Liver (tissue), 9 donors: ENCODE measurements around the gene RAPSN. TPM values are rescaled to one million over a fixed set of nuclear protein-coding genes. Genes with fewer than 3 reads are reported as not detected.

ENCODE experiments used
- DNase-seq: peaks from one replicate; pipeline ENCODE4 v3.0.0-alpha.2; 2017; ENCODE audit warnings: low spot score
- H3K27ac ChIP-seq, 2 donors: one replicate each; pipeline ENCODE4 v1.7.0; 2013; ENCODE audit warnings: inconsistent platforms in 2 of 2, low read length in 2 of 2, control low read depth in 1 of 2, low read depth in 1 of 2, mild to moderate bottlenecking in 1 of 2
- H3K27me3 ChIP-seq, 4 donors: one replicate each; pipeline versions ENCODE4 v1.6.1 to v1.7.0; 2013; ENCODE audit warnings: low read length in 3 of 4, inconsistent platforms in 1 of 4, mild to moderate bottlenecking in 1 of 4, moderate library complexity in 1 of 4; ENCODE audit not compliant: control insufficient read depth in 4 of 4, insufficient read depth in 4 of 4
- H3K36me3 ChIP-seq, 4 donors: one replicate each; pipeline versions ENCODE4 v1.6.1 to v1.7.0; 2013; ENCODE audit warnings: low read length in 3 of 4, mild to moderate bottlenecking in 3 of 4, low read depth in 1 of 4, moderate library complexity in 1 of 4; ENCODE audit not compliant: control insufficient read depth in 4 of 4, insufficient read depth in 3 of 4
- H3K4me1 ChIP-seq, 4 donors: one replicate each; pipeline versions ENCODE4 v1.6.1 to v1.7.0; 2013; ENCODE audit warnings: low read length in 3 of 4, mild to moderate bottlenecking in 3 of 4, moderate library complexity in 1 of 4; ENCODE audit not compliant: control insufficient read depth in 4 of 4, insufficient read depth in 4 of 4
- H3K4me3 ChIP-seq, 3 donors: one replicate each; pipeline versions ENCODE4 v1.6.1 to v1.7.0; 2013; ENCODE audit warnings: low read length in 3 of 3, control low read depth in 1 of 3, low read depth in 1 of 3, mild to moderate bottlenecking in 1 of 3
- H3K9ac ChIP-seq, 2 donors: one replicate each; pipeline ENCODE4 v1.7.0; 2013; ENCODE audit warnings: low read length in 2 of 2, mild to moderate bottlenecking in 2 of 2, moderate library complexity in 2 of 2, control low read depth in 1 of 2, low read depth in 1 of 2
- H3K9me3 ChIP-seq, 4 donors: one replicate each; pipeline versions ENCODE4 v1.6.1 to v1.7.0; 2013; ENCODE audit warnings: low read length in 3 of 4; ENCODE audit not compliant: control insufficient read depth in 4 of 4
- EGR1 ChIP-seq, 2 donors: IDR thresholded peaks; 2 replicates each; pipeline ENCODE4 v1.6.1; 2016 to 2018; ENCODE audit warnings: antibody characterized with exemption in 2 of 2, low read depth in 2 of 2
- FOXA1 ChIP-seq: IDR thresholded peaks from 2 replicates; pipeline ENCODE4 v1.6.1; 2016; ENCODE audit warnings: antibody characterized with exemption
- FOXA2 ChIP-seq: IDR thresholded peaks from 2 replicates; pipeline ENCODE4 v1.6.1; 2016; ENCODE audit warnings: antibody characterized with exemption
- HNF4A ChIP-seq, 2 donors: conservative IDR thresholded peaks; 2 replicates each; pipeline ENCODE4 v1.6.1; 2016; ENCODE audit warnings: antibody characterized with exemption in 2 of 2, mild to moderate bottlenecking in 2 of 2
- HNF4G ChIP-seq: IDR thresholded peaks from 2 replicates; pipeline ENCODE4 v1.6.1; 2016; ENCODE audit warnings: antibody characterized with exemption
- JUND ChIP-seq, 2 donors: IDR thresholded peaks; 2 replicates each; pipeline ENCODE4 v1.6.1; 2016; ENCODE audit warnings: antibody characterized with exemption in 2 of 2
- NR2F2 ChIP-seq: IDR thresholded peaks from 2 replicates; pipeline ENCODE4 v1.6.1; 2016; ENCODE audit warnings: antibody characterized with exemption
- RAD21 ChIP-seq, 2 donors: IDR thresholded peaks; 2 replicates each; pipeline ENCODE4 v1.6.1; 2016; ENCODE audit warnings: antibody characterized with exemption in 2 of 2, mild to moderate bottlenecking in 2 of 2
- RXRA ChIP-seq, 2 donors: IDR thresholded peaks; 2 replicates each; pipeline ENCODE4 v1.6.1; 2017 to 2018; ENCODE audit warnings: antibody characterized with exemption in 2 of 2, mild to moderate bottlenecking in 1 of 2
- SP1 ChIP-seq: IDR thresholded peaks from 2 replicates; pipeline ENCODE4 v1.6.1; 2018; ENCODE audit warnings: antibody characterized with exemption, mild to moderate bottlenecking
- TAF1 ChIP-seq: conservative IDR thresholded peaks from 2 replicates; pipeline ENCODE4 v1.6.1; 2016; ENCODE audit warnings: antibody characterized with exemption, mild to moderate bottlenecking
- YY1 ChIP-seq: IDR thresholded peaks from 2 replicates; pipeline ENCODE4 v1.6.1; 2016; ENCODE audit warnings: antibody characterized with exemption, mild to moderate bottlenecking
- WGBS: extraction: QIAGEN DNeasy Blood & Tissue Kit; methylation state at CpG from one replicate; pipeline ENCODE4 v1.1.7; 2013; 5-methylcytosine and 5-hydroxymethylcytosine counted together
- polyA plus RNA-seq, 2 donors: library from polyadenylated mRNA; stranded (reverse) in 1 of 2; unstranded in 1 of 2; fragments of 200-250 nt in 1 of 2; fragments of >200 nt in 1 of 2; fragmentation: Nextera tagmentation in 1 of 2; extraction: Ambion mirVana in 1 of 2; gene quantifications; one replicate each; pipeline versions ENCODE4 v1.2.1 to v1.2.3, GENCODE V29; 2013 to 2015
- total RNA-seq, 2 donors: library from RNA; depleted of rRNA; stranded (reverse); fragments of >200 nt; gene quantifications; one replicate each; pipeline ENCODE4 v1.2.3, GENCODE V29; 2014
- TF ChIP-seq, protein P1 (sequence below): IDR thresholded peaks from 2 replicates; pipeline ENCODE4 v1.6.1; 2016; ENCODE audit warnings: antibody characterized with exemption
- TF ChIP-seq, protein P2 (sequence below): IDR thresholded peaks from 2 replicates; pipeline ENCODE4 v1.6.1; 2016; ENCODE audit warnings: antibody characterized with exemption, mild to moderate bottlenecking
- TF ChIP-seq, protein P3 (sequence below): IDR thresholded peaks from 2 replicates; pipeline ENCODE4 v1.6.1; 2016; ENCODE audit warnings: antibody characterized with exemption
- TF ChIP-seq, protein P4 (sequence below): IDR thresholded peaks from 2 replicates; pipeline ENCODE4 v1.6.1; 2016; ENCODE audit warnings: antibody characterized with exemption
- donor health status: healthy.
- donor health status: healthy.
- donor health status: healthy.
- donor health status: healthy.
- donor health status: healthy.

Gene RAPSN
- total and polyA plus RNA-seq, 4 donors: 0.12 to 0.59 (median 0.28) TPM; not detected in 1

DNA sequence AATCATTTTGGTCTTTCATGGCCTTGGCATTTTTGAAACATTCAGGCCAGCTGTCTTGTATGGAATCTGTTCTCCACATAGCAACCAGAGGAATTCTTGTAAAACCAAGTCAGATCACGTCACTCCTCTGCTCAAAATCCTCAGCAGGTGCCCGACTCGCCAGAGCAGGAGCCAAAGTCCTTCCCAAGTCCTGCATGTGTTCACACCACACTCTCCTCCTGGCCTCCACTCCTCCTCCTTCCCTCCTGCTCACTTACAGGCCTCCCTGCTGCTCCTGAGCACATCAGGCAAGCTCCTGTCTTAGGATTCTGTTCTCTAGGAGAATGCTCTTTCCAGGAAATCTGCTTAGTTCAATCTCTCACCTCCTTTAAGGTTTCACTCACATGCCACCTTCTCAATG is 15.8 kb downstream of the RAPSN start:
- peaks cover 3 to 48% (median 36%) of the 10 kb centered on the region in 4 donors for H3K4me1 ChIP-seq
- no peak overlapping the region for H3K9ac ChIP-seq
- no peak overlapping the region for H3K27ac ChIP-seq
- no peak for DNase-seq
- H3K4me3 ChIP-seq: no peak overlapping the region
- no peaks in the 10 kb centered on the region for H3K27me3 ChIP-seq
- 44% methylated on average over 3 of the region's 3 CpGs for whole genome bisulfite sequencing
- TF ChIP-seq, protein P1, sequence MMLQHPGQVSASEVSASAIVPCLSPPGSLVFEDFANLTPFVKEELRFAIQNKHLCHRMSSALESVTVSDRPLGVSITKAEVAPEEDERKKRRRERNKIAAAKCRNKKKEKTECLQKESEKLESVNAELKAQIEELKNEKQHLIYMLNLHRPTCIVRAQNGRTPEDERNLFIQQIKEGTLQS: no peak
- no peak for TF ChIP-seq HNF4G
- TF ChIP-seq JUND (IDR thresholded peaks at IDR 0.05): no peak
- no peak for TF ChIP-seq RXRA (IDR thresholded peaks at IDR 0.05)
- no peaks in the 10 kb centered on the region for H3K9me3 ChIP-seq
- no peaks in the 10 kb centered on the region for H3K36me3 ChIP-seq

DNA sequence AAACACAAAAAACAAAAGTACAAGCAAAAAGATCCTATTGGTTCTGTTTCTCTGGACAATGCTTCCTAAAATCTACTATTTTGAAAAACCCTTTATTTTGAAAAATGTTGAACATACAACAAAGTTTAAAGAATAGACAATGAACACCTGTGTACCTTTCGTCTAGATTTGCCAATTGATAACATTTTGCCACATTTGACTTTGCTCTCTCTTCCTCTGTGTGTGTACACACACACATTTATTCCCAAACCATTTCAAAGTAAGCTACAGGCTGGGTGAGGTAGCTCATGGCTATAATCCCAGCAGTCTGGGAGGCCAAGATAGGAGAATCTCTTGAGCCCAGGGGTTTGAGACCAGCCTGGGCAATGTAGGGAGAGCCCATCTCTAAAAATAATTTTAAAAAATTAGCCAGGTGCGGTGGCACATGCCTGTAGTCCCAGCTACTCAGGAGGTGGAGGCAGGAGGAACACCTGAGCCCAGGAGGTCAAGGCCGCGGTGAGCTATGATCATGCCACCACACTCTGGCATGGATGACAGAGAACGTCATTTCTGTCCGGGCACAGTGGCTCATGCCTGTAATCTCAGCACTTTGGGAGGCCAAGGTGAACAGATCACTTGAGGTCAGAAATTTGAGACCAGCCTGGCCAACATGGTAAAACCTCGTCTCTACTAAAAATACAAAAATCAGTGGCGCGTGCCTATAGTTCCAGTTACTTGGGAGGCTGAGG is 17.4 kb downstream of the RAPSN start:
- Histone ChIP-seq H3K4me3 (no peak overlapping the region), H3K27me3 (no peaks in the 10 kb centered on the region), H3K9me3 (no peaks in the 10 kb centered on the region), H3K4me1 (peaks cover 2 to 38% (median 25%) of the 10 kb centered on the region in 4 donors), H3K27ac (peak overlapping the region; percentile 79 to 94), H3K9ac (no peak overlapping the region), H3K36me3 (no peaks in the 10 kb centered on the region)
- no peak for DNase-seq
- TF ChIP-seq JUND (IDR thresholded peaks at IDR 0.05) (peak in 1 of 2 donors; percentile 22), FOXA1 (peak; percentile 47), RXRA (IDR thresholded peaks at IDR 0.05) (peak; percentile 55 to 85), SP1 (peak; percentile 88), YY1 (peak; percentile 62), HNF4A (conservative IDR thresholded peaks at IDR 0.05) (peak; percentile 78 to 82), TAF1 (no peak), FOXA2 (peak; percentile 59), EGR1 (IDR thresholded peaks at IDR 0.05; ENCODE audit: low read depth in 2 of 2) (no peak), HNF4G (peak; percentile 48), NR2F2 (peak; percentile 16), RAD21 (IDR thresholded peaks at IDR 0.05) (peak in 1 of 2 donors; percentile 5)
- TF ChIP-seq, protein P2, sequence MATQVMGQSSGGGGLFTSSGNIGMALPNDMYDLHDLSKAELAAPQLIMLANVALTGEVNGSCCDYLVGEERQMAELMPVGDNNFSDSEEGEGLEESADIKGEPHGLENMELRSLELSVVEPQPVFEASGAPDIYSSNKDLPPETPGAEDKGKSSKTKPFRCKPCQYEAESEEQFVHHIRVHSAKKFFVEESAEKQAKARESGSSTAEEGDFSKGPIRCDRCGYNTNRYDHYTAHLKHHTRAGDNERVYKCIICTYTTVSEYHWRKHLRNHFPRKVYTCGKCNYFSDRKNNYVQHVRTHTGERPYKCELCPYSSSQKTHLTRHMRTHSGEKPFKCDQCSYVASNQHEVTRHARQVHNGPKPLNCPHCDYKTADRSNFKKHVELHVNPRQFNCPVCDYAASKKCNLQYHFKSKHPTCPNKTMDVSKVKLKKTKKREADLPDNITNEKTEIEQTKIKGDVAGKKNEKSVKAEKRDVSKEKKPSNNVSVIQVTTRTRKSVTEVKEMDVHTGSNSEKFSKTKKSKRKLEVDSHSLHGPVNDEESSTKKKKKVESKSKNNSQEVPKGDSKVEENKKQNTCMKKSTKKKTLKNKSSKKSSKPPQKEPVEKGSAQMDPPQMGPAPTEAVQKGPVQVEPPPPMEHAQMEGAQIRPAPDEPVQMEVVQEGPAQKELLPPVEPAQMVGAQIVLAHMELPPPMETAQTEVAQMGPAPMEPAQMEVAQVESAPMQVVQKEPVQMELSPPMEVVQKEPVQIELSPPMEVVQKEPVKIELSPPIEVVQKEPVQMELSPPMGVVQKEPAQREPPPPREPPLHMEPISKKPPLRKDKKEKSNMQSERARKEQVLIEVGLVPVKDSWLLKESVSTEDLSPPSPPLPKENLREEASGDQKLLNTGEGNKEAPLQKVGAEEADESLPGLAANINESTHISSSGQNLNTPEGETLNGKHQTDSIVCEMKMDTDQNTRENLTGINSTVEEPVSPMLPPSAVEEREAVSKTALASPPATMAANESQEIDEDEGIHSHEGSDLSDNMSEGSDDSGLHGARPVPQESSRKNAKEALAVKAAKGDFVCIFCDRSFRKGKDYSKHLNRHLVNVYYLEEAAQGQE: peak; percentile 41
- TF ChIP-seq, protein P3, sequence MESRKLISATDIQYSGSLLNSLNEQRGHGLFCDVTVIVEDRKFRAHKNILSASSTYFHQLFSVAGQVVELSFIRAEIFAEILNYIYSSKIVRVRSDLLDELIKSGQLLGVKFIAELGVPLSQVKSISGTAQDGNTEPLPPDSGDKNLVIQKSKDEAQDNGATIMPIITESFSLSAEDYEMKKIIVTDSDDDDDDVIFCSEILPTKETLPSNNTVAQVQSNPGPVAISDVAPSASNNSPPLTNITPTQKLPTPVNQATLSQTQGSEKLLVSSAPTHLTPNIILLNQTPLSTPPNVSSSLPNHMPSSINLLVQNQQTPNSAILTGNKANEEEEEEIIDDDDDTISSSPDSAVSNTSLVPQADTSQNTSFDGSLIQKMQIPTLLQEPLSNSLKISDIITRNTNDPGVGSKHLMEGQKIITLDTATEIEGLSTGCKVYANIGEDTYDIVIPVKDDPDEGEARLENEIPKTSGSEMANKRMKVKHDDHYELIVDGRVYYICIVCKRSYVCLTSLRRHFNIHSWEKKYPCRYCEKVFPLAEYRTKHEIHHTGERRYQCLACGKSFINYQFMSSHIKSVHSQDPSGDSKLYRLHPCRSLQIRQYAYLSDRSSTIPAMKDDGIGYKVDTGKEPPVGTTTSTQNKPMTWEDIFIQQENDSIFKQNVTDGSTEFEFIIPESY: no peak
- TF ChIP-seq, protein P1: no peak
- TF ChIP-seq, protein P4, sequence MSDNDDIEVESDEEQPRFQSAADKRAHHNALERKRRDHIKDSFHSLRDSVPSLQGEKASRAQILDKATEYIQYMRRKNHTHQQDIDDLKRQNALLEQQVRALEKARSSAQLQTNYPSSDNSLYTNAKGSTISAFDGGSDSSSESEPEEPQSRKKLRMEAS: peak; percentile 41
- 42% methylated on average over 9 of the region's 9 CpGs for WGBS
